HG03060 (cell line): ENCODE data around the gene LACTB.
"Not testable (repeated sequence)": the region's sequence is repeated elsewhere in the genome, so short reads cannot be mapped to it uniquely, and the experiment has no call there.

Experiments used
- ATAC-seq: cut with Tn5 transposase; IDR thresholded peaks from one replicate; pipeline ENCODE4 v1.9.1; 2021; ENCODE audit warnings: low read depth, moderate number of reproducible peaks; ENCODE audit not compliant: unreplicated experiment

LACTB gene

GRCh38 chr15:63089260-63090043 is 32.2 kb upstream of the LACTB start:
- ATAC-seq = no peak

DNA sequence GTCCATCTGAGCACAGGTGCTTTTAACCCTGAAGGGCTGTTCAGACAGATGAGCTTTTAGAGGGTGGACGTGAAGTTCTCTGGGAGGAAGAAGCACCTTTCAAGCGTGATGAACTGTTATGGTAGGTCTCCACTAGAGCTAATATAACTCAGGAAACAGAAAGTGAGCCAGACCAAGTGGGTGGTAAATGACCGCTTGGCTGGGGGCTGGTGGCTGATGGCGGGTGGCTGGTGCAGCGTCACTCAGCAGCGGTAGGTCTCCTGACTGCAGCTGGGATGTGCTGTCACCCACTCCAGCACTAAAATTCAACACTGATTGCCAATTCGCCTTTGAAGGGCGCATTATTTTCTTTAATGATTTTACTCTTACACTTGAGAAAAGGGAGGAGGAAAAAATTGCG is 31.2 kb upstream of the LACTB start:
- no peak for ATAC-seq

GRCh38 chr15:63090887-63091286 is 30.8 kb upstream of the LACTB start:
- ATAC-seq = no peak

GRCh38 chr15:63091679-63092446 is 29.8 kb upstream of the LACTB start:
- ATAC-seq = no peak

DNA sequence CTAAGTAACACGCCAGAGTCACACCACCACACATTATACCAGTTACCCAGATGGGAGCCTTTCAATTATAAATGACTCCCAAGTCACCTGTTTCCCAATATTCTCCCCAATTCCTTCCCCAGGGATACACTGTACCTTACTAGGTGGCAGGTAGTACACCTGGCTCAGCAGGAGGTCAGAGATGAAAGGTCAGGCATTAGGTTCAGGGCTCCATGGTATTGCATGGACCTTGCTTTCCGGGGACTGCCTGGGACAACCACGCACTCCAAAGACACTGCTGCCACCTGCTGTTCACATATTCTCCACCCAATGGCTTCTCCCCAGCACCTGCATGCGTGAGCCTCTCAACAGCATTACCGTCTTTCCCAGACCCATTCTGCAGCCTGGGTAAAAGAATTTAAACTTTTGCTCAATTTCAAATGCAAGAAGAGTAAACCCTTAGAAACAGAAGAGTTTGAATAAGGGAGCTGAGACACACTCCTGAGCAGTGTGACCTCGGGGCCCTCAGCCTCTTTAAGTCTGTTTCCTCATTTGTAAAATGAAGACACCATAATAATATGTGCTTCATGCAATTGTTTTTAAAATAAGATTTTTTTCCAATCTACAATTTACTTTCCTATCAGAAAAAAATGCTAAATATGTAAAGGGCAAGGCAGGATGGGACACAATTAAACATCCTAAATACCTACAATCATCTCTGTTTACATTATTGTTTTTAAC is 28.0 kb upstream of the LACTB start:
- no peak for ATAC-seq

DNA sequence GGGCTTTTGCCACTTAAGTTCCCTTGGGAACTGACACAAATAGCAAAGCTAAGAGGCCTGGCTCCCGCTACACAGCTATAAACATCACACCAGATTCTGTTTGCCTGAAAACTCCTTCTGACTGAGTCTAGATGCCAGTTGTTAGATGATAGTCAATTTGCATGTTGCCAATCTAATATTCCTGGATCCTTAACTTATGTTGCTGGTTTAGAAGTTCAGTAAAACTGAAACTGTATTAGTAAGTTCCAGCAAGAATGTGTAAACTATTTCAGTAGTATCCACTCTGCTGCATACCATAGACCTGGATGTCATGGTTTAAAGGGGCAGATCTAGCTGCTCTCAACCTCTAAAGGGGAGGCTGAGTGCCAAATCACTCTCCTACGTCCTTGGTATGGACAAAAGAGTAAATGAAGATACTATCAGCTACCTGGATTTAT is 27.1 kb upstream of the LACTB start:
- ATAC-seq = no peak

DNA sequence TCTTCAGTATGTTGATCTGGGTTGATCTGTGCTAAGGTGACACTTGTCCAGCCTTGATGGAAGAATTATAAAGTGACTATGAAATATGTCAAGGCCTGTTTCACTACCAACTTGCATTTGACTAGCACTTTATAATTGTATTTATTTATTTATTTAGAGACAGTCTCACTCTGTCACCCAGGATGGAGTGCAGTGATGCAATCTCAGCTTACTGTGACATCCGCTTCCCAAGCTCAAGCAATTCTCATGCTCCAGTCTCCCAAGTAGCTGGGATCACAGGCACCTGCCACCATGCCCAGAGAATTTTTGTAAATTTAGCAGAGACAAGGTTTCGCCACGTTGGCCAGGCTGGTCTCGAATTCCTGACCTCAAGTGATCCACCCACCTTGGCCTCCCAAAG is 25.5 kb upstream of the LACTB start:
- no peak for ATAC-seq

GRCh38 chr15:63098901-63099300 is 22.8 kb upstream of the LACTB start:
- not testable (repeated sequence) for ATAC-seq

DNA sequence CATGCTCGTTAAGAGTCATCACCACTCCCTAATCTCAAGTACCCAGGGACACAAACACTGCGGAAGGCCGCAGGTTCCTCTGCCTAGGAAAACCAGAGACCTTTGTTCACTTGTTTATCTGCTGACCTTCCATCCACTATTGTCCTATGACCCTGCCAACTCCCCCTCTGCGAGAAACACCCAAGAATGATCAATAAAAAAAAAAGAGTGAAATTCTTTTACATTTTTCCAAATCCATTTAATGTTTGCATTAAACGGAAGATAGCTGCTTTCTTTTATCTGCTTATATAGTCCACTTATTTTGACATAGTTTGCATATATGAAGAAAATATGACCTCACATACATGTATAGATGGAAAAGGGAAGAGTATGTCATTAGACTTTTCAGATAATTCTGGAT is 22.1 kb upstream of the LACTB start:
- ATAC-seq = not testable (repeated sequence)

DNA sequence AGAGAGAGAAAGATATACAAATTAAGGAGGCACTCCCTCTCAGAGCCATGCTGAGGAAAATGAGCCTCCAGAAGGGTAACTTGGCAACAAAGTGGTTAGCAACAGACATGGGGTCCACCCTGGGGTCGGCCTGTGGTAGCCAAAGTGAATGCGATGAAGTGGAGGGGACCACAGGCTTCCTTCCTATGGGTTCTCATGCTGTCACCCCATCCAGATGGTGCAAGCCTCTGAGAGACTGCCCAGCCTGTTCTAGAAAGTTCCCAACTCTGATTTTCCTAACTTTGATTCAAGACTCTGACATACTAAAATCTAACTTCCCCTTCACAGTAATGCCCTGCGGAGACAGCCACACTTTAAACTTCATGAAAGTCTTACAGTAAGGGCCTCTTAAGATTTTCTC is 18.2 kb upstream of the LACTB start:
- ATAC-seq = no peak

DNA sequence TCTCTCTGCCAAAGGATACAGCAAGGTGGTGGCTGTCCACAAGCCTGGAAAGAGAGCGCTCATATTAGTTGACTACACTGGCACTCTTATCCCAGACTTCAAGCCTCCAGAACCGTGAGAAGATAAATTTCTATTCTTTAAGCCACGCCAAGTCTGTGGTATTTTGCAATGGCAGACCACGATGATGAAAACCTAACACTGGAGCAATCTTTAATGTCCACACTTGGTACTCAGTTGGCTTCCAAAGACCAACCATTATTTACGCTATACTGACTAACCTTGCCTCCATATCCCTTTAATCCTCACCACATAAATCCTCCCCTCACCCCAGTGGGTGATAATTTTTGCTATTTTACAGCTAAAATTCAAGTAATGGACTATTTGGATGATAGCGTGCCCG is 16.9 kb upstream of the LACTB start:
- no peak for ATAC-seq

DNA sequence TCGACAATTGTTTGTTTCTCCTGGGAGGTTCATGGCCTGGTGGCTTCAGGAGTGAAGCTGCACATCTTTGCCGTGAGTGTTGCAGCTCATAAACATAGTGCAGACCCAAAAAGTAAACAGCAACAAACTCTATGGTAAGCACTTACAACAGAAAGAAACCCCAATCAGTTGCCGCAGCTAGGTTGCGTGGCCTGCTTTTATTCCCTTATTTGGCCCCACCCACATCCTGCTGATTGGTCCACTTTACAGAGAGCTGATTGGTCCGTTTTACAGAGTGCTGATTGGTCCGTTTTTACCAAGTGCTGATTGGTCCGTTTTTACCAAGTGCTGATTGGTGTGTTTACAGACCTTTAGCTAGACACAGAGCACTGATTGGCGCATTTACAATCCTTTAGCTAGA is 16.3 kb upstream of the LACTB start:
- ATAC-seq = not testable (repeated sequence)

DNA sequence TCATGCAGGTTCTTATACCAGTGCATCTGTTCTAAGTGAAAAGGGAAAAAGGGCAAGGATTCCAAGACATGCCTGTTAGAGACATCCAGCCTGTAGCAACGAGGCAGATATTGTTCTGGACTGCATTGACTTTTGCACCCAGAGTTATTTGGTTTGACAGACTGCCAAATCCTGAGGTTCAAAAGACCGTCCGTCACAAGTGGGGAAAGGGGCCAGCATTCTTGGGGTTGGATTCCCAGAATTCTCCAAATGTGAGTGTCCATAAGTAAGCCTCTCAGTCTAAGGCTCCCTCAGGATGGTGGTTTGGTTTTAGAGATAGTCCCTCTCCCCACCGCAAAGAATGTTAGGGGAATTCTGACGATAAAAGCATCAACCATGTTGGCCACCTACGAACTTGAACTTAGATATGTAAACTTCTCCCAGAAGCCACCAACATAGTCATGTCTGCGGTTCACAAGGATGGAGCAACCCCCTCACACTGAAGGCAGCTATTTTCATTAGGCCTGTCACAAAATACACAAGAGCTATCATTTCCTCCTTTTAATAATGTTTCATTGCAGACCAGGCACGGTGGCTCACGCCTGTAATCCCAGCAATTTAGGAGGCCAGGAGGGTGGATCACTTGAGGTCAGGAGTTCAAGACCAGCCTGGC is 13.6 kb upstream of the LACTB start:
- ATAC-seq = no peak

- no peak for ATAC-seq
Observed at GRCh38 chr15:63109498-63109897, 12.2 kb upstream of the LACTB start.

GRCh38 chr15:63109920-63110319 is 11.7 kb upstream of the LACTB start:
- ATAC-seq = no peak

DNA sequence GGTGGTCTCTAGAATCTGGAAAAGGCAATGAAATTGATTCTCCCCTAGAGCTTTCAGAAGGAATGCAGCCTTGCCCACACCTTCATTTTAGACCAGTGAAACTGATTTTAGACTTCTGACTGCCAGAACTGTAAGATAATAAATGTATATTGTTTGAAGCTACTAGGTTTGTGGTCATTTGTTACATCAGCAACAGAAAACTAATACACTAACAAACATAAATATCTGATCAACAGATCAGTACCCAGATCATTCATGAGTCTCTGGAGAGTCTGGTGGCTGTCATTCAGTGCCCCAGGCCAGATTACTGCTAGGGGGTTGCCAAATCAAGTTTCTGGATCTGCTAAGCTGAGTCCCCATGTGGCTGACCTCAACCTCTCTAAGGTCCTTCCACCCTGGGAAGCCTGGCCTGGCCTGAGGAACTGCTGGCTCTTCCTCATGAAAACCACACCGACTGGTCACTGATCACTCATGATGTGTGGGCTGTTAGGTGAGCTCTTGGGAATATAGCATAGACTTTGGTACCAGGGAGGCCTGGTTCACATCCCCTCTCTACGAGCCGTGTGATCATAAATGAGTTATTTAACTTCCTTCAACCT is 11.1 kb upstream of the LACTB start:
- ATAC-seq = no peak

- no peak for ATAC-seq
Observed at GRCh38 chr15:63111481-63111880, 10.2 kb upstream of the LACTB start.

GRCh38 chr15:63112871-63113270 is 8.8 kb upstream of the LACTB start:
- no peak for ATAC-seq

DNA sequence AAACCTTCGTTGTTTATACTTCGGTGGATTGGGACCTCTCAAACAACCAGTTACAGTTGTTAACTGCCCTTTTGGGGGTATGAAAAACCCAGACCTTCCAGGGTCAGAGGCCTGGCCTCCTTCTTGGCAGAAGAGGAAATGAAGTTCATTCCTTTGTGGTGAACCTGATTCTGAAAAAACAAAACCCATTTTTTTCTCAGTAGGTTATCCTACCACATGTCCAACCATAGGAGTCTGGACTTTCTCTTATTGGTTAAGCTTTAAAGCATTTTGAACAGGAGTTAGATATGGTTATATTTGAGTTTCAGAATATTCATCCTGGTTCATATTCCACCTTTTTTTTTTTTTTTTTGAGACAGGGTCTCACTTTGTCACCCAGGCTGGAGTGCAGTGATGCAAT is 7.2 kb upstream of the LACTB start:
- no peak for ATAC-seq

- no peak for ATAC-seq
Observed at GRCh38 chr15:63118854-63119253, 2.8 kb upstream of the LACTB start.
